ENCODE measurements around the gene CCDC13. TPM values are rescaled to one million over a fixed set of nuclear protein-coding genes. Genes with fewer than 3 reads are reported as not detected.

The CCDC13 gene
- total RNA-seq, 1 experiment from 2014 or later, result 2.3 TPM

DNA sequence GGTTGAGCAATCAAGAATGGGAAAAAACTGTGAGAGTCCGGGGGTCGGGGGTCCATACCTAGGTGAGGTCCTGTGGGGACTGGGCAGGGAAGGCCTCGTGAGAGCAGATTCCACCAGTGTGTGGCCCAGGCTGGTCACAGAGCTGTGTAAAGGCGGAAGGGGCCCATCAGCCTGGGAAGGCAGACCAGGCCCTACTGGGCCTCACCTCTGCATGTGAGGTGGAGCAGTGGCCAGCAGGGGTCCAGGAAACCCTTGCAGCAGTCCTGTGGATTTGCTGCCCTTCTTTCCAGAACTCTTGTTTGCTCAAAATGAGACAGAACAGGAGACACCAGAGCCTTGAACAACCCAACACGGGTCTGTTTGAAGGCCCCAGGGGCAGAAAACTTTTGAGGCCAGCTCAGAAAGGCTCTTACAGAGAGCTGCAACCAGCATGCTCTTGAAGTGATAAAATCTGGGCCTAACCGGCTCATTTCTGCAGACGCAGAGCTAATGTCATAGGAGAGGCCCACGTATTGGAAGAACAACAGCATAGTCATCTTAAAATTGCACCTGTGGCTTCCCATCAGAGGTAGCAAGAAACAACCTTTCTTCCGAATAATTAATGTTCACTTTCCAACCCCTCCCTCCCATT lies 40.1 kb downstream of the CCDC13 start:
- Histone ChIP-seq H3K9me3 (ENCODE audit: control insufficient read depth in 1 of 2, insufficient read depth in 1 of 2, low read depth in 1 of 2, low read length in 2 of 2) (no peaks in the 10 kb centered on the region; a peak in 1 of 4 replicates), H3K27ac (ENCODE audit: low read depth, low read length) (no peak overlapping the region), H3K4me3 (replicated peaks in 1 of 2; ENCODE audit: low read depth in 1 of 2, low read length in 2 of 2) (no peak overlapping the region), H3K9ac (ENCODE audit: low read length) (no peak overlapping the region), H3K36me3 (ENCODE audit: control insufficient read depth in 1 of 2, insufficient read depth in 2 of 2, low read length in 2 of 2) (no peaks in the 10 kb centered on the region), H3K79me2 (ENCODE audit: insufficient read depth, low read length) (no peaks in the 10 kb centered on the region), H2AFZ (ENCODE audit: low read depth, low read length, poor library complexity, severe bottlenecking) (no peak overlapping the region), H3K4me1 (ENCODE audit: control insufficient read depth in 1 of 2, insufficient read depth in 2 of 2, low read length in 2 of 2) (no peaks in the 10 kb centered on the region), H3K4me2 (ENCODE audit: low read length) (no peak overlapping the region), H3K9me2 (ENCODE audit: insufficient read depth) (no peaks in the 10 kb centered on the region), H3K27me3 (ENCODE audit: insufficient read depth, low read length) (no peaks in the 10 kb centered on the region), H4K20me1 (ENCODE audit: insufficient read depth) (no peaks in the 10 kb centered on the region)
- intact Hi-C loops (cut with micrococcal nuclease), result no loop called here
- DNase-seq (ENCODE audit: low read depth, low spot score) (no peak), ATAC-seq (peak; percentile 73)
- ChIA-PET RAD21 (ENCODE audit: low non-redundant PET in 1 of 2, low total read pairs in 2 of 2, uncharacterized antibody in 2 of 2, unreplicated experiment in 2 of 2) (no interaction called here), POLR2A (no interaction called here), CTCF (interaction anchor here (0.6 kb wide), 1 partner anchor 11 kb away, joined by 3 read pairs; no protein-coding TSS in a partner anchor)
- TF ChIP-seq ZFX (IDR thresholded peaks at IDR 0.05), result no peak
- TF ChIP-seq, protein P1, sequence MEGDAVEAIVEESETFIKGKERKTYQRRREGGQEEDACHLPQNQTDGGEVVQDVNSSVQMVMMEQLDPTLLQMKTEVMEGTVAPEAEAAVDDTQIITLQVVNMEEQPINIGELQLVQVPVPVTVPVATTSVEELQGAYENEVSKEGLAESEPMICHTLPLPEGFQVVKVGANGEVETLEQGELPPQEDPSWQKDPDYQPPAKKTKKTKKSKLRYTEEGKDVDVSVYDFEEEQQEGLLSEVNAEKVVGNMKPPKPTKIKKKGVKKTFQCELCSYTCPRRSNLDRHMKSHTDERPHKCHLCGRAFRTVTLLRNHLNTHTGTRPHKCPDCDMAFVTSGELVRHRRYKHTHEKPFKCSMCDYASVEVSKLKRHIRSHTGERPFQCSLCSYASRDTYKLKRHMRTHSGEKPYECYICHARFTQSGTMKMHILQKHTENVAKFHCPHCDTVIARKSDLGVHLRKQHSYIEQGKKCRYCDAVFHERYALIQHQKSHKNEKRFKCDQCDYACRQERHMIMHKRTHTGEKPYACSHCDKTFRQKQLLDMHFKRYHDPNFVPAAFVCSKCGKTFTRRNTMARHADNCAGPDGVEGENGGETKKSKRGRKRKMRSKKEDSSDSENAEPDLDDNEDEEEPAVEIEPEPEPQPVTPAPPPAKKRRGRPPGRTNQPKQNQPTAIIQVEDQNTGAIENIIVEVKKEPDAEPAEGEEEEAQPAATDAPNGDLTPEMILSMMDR (IDR thresholded peaks at IDR 0.05 in 2 of 3, conservative IDR thresholded peaks at IDR 0.05 in 1 of 3; ENCODE audit: borderline replicate concordance in 1 of 3, insufficient read depth in 1 of 3, low read depth in 2 of 3, low read length in 2 of 3), result peak in 2 of 3 experiments; percentile 26 to 35; a peak in 4 of 6 replicates
- BruUV-seq (replicated peaks), result no TSS peak

DNA sequence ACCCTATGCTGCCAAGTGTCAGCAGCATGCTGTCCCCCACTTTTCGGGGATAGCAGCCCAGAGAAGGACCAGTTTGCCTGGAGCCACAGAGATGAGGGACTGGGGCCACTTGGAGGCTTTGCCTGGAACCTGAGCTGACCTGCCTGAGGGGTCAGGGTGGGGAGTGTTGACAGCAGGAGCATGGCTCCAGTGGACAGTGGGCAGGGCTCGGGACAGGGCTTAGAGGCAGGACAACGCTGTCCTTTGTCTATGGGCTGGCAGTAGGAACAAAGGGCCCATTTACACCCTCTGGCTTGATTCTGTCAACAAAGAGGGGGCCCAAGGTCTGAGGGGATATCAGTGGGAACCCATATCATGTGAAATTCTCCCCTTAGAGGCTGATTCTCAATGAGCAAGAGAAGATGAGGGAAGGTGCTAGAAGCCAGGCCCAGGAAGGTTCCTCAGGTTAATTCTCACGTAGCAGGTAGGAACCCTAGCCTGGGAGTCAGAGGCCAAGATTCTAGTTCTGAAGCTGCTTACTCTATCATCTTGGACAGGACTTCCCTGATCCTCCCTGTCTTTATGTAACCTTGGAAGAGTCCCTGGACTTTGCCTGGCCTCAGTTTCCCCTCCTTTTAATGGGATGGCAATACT lies 40.7 kb downstream of the CCDC13 start:
- Histone ChIP-seq H3K79me2 (ENCODE audit: insufficient read depth, low read length) (no peaks in the 10 kb centered on the region), H3K36me3 (ENCODE audit: control insufficient read depth in 1 of 2, insufficient read depth in 2 of 2, low read length in 2 of 2) (no peaks in the 10 kb centered on the region), H4K20me1 (ENCODE audit: insufficient read depth) (no peaks in the 10 kb centered on the region), H3K9me3 (ENCODE audit: control insufficient read depth in 1 of 2, insufficient read depth in 1 of 2, low read depth in 1 of 2, low read length in 2 of 2) (no peaks in the 10 kb centered on the region; a peak in 1 of 4 replicates), H3K27me3 (ENCODE audit: insufficient read depth, low read length) (no peaks in the 10 kb centered on the region), H3K27ac (ENCODE audit: low read depth, low read length) (no peak overlapping the region), H3K4me2 (ENCODE audit: low read length) (no peak overlapping the region), H3K9ac (ENCODE audit: low read length) (no peak overlapping the region), H3K4me1 (ENCODE audit: control insufficient read depth in 1 of 2, insufficient read depth in 2 of 2, low read length in 2 of 2) (no peaks in the 10 kb centered on the region), H3K4me3 (replicated peaks in 1 of 2; ENCODE audit: low read depth in 1 of 2, low read length in 2 of 2) (no peak overlapping the region), H2AFZ (ENCODE audit: low read depth, low read length, poor library complexity, severe bottlenecking) (no peak overlapping the region), H3K9me2 (ENCODE audit: insufficient read depth) (no peaks in the 10 kb centered on the region)
- POLR2A ChIA-PET, result no interaction called here
- CTCF ChIA-PET, result no interaction called here
- intact Hi-C loops (cut with micrococcal nuclease), result no loop called here
- RAD21 ChIA-PET (ENCODE audit: low non-redundant PET in 1 of 2, low total read pairs in 2 of 2, uncharacterized antibody in 2 of 2, unreplicated experiment in 2 of 2), result no interaction called here
- ATAC-seq, result no peak
- no peak for DNase-seq (ENCODE audit: low read depth, low spot score)
- BruUV-seq (replicated peaks), result no TSS peak
- TF ChIP-seq ZFX (IDR thresholded peaks at IDR 0.05) (no peak), FOSL1 (IDR thresholded peaks at IDR 0.05; ENCODE audit: low read depth) (no peak), TCF7L2 (IDR thresholded peaks at IDR 0.05; ENCODE audit: borderline replicate concordance, extremely low read depth, insufficient read depth, insufficient read length) (no peak), CBX3 (IDR thresholded peaks at IDR 0.05; ENCODE audit: low read depth) (no peak), EGR1 (IDR thresholded peaks at IDR 0.05; ENCODE audit: low read depth) (no peak), ZNF274 (IDR thresholded peaks at IDR 0.05; ENCODE audit: low read depth, low read length) (no peak)
- TF ChIP-seq, protein P2, sequence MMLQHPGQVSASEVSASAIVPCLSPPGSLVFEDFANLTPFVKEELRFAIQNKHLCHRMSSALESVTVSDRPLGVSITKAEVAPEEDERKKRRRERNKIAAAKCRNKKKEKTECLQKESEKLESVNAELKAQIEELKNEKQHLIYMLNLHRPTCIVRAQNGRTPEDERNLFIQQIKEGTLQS (IDR thresholded peaks at IDR 0.05), result no peak
- TF ChIP-seq, protein P3, sequence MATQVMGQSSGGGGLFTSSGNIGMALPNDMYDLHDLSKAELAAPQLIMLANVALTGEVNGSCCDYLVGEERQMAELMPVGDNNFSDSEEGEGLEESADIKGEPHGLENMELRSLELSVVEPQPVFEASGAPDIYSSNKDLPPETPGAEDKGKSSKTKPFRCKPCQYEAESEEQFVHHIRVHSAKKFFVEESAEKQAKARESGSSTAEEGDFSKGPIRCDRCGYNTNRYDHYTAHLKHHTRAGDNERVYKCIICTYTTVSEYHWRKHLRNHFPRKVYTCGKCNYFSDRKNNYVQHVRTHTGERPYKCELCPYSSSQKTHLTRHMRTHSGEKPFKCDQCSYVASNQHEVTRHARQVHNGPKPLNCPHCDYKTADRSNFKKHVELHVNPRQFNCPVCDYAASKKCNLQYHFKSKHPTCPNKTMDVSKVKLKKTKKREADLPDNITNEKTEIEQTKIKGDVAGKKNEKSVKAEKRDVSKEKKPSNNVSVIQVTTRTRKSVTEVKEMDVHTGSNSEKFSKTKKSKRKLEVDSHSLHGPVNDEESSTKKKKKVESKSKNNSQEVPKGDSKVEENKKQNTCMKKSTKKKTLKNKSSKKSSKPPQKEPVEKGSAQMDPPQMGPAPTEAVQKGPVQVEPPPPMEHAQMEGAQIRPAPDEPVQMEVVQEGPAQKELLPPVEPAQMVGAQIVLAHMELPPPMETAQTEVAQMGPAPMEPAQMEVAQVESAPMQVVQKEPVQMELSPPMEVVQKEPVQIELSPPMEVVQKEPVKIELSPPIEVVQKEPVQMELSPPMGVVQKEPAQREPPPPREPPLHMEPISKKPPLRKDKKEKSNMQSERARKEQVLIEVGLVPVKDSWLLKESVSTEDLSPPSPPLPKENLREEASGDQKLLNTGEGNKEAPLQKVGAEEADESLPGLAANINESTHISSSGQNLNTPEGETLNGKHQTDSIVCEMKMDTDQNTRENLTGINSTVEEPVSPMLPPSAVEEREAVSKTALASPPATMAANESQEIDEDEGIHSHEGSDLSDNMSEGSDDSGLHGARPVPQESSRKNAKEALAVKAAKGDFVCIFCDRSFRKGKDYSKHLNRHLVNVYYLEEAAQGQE (IDR thresholded peaks at IDR 0.05; ENCODE audit: low read depth), result no peak
- TF ChIP-seq, protein P4, sequence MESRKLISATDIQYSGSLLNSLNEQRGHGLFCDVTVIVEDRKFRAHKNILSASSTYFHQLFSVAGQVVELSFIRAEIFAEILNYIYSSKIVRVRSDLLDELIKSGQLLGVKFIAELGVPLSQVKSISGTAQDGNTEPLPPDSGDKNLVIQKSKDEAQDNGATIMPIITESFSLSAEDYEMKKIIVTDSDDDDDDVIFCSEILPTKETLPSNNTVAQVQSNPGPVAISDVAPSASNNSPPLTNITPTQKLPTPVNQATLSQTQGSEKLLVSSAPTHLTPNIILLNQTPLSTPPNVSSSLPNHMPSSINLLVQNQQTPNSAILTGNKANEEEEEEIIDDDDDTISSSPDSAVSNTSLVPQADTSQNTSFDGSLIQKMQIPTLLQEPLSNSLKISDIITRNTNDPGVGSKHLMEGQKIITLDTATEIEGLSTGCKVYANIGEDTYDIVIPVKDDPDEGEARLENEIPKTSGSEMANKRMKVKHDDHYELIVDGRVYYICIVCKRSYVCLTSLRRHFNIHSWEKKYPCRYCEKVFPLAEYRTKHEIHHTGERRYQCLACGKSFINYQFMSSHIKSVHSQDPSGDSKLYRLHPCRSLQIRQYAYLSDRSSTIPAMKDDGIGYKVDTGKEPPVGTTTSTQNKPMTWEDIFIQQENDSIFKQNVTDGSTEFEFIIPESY (IDR thresholded peaks at IDR 0.05; ENCODE audit: extremely low read depth, insufficient replicate concordance, low read length), result no peak

All from HCT116 (cell line).